HCT116 (cell line): ENCODE results near the gene INIP.

Experiments
- EZH2 ChIP-seq: fragments of 200-600 bp; sonication (generic); IDR thresholded peaks from 2 replicates; pipeline ENCODE4 v1.6.1; 2017; ENCODE audit warnings: antibody characterized with exemption, mixed run types
- FOSL1 ChIP-seq: IDR thresholded peaks from 2 replicates; pipeline ENCODE4 v1.6.1; 2012; ENCODE audit warnings: low read depth
- POLR2A ChIP-seq: IDR thresholded peaks from 2 replicates; pipeline ENCODE4 v1.7.0; 2011; ENCODE audit warnings: borderline replicate concordance; ENCODE audit not compliant: insufficient read depth, insufficient read length; ENCODE audit errors: extremely low read depth
- POLR2AphosphoS5 ChIP-seq: IDR thresholded peaks from 2 replicates; pipeline ENCODE4 v1.6.1; 2011; ENCODE audit warnings: mild to moderate bottlenecking, low read depth, low read length, moderate library complexity
- SIN3A ChIP-seq: IDR thresholded peaks from 2 replicates; pipeline ENCODE4 v1.6.1; 2012; ENCODE audit warnings: low read depth
- TCF7L2 ChIP-seq: IDR thresholded peaks from 2 replicates; pipeline ENCODE4 v1.7.0; 2011; ENCODE audit warnings: borderline replicate concordance, inconsistent platforms; ENCODE audit not compliant: insufficient read depth, insufficient read length; ENCODE audit errors: extremely low read depth
- TF ChIP-seq, protein P1 (sequence below), 3 experiments: fragments of 200-600 bp in 1 of 3; sonication (generic) in 1 of 3; IDR thresholded peaks in 2 of 3; conservative IDR thresholded peaks in 1 of 3; 2 replicates each; pipeline ENCODE4 v1.5.1; 2012 to 2017; ENCODE audit warnings: low read depth in 2 of 3, low read length in 2 of 3, antibody characterized with exemption in 1 of 3, borderline replicate concordance in 1 of 3, control low read depth in 1 of 3, mild to moderate bottlenecking in 1 of 3, mixed read lengths in 1 of 3, mixed run types in 1 of 3, moderate library complexity in 1 of 3; ENCODE audit not compliant: insufficient read depth in 1 of 3

DNA sequence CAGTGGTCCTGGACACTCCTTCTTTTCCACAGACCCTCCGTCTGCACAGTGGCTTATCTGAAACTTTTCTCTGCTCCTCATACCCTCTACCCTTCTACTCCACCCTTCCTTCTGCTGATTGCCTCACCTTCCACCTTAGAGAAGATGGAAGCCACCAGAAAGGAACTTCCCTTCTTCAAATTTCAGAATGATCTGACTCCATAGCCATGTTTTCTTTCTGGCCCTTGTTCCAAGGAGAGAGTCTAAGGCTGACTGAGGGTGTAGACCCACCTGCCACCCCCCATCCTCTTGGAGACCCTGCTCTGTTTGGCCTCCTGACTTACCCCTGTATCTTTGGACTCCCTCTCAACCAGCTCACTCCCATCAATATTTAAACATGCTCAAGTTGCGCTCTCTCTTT, 40.0 kb upstream of the INIP start:
- TF ChIP-seq EZH2 (no peak), POLR2A (no peak), FOSL1 (no peak), TCF7L2 (no peak), SIN3A (no peak), POLR2AphosphoS5 (no peak)
- TF ChIP-seq, protein P1, sequence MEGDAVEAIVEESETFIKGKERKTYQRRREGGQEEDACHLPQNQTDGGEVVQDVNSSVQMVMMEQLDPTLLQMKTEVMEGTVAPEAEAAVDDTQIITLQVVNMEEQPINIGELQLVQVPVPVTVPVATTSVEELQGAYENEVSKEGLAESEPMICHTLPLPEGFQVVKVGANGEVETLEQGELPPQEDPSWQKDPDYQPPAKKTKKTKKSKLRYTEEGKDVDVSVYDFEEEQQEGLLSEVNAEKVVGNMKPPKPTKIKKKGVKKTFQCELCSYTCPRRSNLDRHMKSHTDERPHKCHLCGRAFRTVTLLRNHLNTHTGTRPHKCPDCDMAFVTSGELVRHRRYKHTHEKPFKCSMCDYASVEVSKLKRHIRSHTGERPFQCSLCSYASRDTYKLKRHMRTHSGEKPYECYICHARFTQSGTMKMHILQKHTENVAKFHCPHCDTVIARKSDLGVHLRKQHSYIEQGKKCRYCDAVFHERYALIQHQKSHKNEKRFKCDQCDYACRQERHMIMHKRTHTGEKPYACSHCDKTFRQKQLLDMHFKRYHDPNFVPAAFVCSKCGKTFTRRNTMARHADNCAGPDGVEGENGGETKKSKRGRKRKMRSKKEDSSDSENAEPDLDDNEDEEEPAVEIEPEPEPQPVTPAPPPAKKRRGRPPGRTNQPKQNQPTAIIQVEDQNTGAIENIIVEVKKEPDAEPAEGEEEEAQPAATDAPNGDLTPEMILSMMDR (IDR thresholded peaks at IDR 0.05 in 2 of 3, conservative IDR thresholded peaks at IDR 0.05 in 1 of 3; ENCODE audit: borderline replicate concordance in 1 of 3, insufficient read depth in 1 of 3, low read depth in 2 of 3, low read length in 2 of 3): no peak
